ENCODE results near the gene USB1. TPM values are rescaled to one million over a fixed set of nuclear protein-coding genes. Genes with fewer than 3 reads are reported as not detected.

The USB1 gene
- total and polyA plus RNA-seq, 4 donors: 8.9 to 40.7 (median 28.3) TPM

DNA sequence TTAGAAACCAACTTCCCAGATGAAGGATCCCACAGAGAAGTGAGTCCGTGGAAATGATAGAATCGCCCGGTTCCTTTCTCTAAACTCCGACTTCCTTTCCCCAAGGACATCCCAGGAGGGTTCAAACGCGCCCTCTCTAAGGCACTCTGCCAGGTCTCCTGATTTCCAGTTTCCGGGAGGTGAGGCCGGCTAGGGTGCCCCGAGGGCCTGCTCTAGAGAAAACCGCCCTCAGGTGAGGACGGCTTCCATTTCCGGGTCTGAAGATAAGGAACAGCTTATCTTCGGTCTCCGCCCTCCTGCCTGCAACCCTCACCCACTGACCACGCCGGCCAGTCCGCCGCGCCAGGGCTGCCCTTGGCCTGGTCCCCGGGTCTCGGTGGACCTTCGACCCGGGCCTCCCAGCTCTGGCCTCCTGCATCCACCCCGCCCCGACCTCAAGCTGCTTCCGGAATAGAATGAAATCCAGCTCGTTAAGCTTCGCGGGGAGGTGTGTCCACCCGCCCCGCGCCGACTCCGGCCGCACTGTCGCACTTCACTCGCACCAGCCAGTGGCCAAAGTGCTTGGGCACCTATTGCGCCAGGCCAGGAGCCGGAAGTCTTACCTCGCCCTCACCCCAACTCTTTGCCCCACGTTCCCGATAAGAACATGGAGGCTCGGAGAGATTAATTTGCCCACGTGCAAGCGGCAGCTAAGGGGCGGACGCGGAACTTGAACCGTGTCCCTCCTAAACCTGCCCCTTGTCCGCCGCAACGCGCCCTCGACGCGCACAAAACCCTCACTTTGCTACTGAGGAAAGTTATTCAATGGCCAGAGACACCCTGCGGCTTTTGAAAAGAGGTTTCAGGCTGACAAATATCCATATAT lies 23.5 kb downstream of the USB1 start:
- peak overlapping the region; percentile 30 to 82 (median 78) for H3K4me3 ChIP-seq (ENCODE audit: low read depth in 1 of 3, low read length in 3 of 3)
- TF ChIP-seq HNF4G (IDR thresholded peaks at IDR 0.05) (peak; percentile 96), TAF1 (conservative IDR thresholded peaks at IDR 0.05) (peak; percentile 55), ATF3 (IDR thresholded peaks at IDR 0.05) (no peak), REST (IDR thresholded peaks at IDR 0.05) (peak; percentile 70), JUND (IDR thresholded peaks at IDR 0.05) (peak in 1 of 2 donors; percentile 74), YY1 (IDR thresholded peaks at IDR 0.05) (peak; percentile 78), NR2F2 (IDR thresholded peaks at IDR 0.05) (peak; percentile 83), GABPA (IDR thresholded peaks at IDR 0.05 in 1 of 2, conservative IDR thresholded peaks at IDR 0.05 in 1 of 2) (peak in 1 of 2 donors; percentile 81), SP1 (IDR thresholded peaks at IDR 0.05) (peak; percentile 98), HNF4A (conservative IDR thresholded peaks at IDR 0.05) (peak; percentile 94 to 98), FOXA1 (IDR thresholded peaks at IDR 0.05) (no peak), EGR1 (IDR thresholded peaks at IDR 0.05; ENCODE audit: low read depth in 2 of 2) (peak; percentile 59 to 86), FOXA2 (IDR thresholded peaks at IDR 0.05) (no peak), RXRA (IDR thresholded peaks at IDR 0.05) (peak; percentile 81 to 89), RAD21 (IDR thresholded peaks at IDR 0.05) (peak; percentile 19 to 54)
- TF ChIP-seq, protein P1, sequence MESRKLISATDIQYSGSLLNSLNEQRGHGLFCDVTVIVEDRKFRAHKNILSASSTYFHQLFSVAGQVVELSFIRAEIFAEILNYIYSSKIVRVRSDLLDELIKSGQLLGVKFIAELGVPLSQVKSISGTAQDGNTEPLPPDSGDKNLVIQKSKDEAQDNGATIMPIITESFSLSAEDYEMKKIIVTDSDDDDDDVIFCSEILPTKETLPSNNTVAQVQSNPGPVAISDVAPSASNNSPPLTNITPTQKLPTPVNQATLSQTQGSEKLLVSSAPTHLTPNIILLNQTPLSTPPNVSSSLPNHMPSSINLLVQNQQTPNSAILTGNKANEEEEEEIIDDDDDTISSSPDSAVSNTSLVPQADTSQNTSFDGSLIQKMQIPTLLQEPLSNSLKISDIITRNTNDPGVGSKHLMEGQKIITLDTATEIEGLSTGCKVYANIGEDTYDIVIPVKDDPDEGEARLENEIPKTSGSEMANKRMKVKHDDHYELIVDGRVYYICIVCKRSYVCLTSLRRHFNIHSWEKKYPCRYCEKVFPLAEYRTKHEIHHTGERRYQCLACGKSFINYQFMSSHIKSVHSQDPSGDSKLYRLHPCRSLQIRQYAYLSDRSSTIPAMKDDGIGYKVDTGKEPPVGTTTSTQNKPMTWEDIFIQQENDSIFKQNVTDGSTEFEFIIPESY (IDR thresholded peaks at IDR 0.05): no peak
- TF ChIP-seq, protein P2, sequence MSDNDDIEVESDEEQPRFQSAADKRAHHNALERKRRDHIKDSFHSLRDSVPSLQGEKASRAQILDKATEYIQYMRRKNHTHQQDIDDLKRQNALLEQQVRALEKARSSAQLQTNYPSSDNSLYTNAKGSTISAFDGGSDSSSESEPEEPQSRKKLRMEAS (IDR thresholded peaks at IDR 0.05): peak; percentile 52
- TF ChIP-seq, protein P3, sequence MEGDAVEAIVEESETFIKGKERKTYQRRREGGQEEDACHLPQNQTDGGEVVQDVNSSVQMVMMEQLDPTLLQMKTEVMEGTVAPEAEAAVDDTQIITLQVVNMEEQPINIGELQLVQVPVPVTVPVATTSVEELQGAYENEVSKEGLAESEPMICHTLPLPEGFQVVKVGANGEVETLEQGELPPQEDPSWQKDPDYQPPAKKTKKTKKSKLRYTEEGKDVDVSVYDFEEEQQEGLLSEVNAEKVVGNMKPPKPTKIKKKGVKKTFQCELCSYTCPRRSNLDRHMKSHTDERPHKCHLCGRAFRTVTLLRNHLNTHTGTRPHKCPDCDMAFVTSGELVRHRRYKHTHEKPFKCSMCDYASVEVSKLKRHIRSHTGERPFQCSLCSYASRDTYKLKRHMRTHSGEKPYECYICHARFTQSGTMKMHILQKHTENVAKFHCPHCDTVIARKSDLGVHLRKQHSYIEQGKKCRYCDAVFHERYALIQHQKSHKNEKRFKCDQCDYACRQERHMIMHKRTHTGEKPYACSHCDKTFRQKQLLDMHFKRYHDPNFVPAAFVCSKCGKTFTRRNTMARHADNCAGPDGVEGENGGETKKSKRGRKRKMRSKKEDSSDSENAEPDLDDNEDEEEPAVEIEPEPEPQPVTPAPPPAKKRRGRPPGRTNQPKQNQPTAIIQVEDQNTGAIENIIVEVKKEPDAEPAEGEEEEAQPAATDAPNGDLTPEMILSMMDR (IDR thresholded peaks at IDR 0.05; ENCODE audit: low read depth, low read length, missing input control): no peak
- H3K4me1 ChIP-seq (ENCODE audit: control insufficient read depth in 4 of 4, insufficient read depth in 4 of 4, low read length in 3 of 4): peaks cover 8 to 57% (median 45%) of the 10 kb centered on the region in 4 donors
- peaks cover 0 to 2% (median 0%) of the 10 kb centered on the region in 4 donors for H3K36me3 ChIP-seq (ENCODE audit: control insufficient read depth in 4 of 4, insufficient read depth in 3 of 4, low read depth in 1 of 4, low read length in 3 of 4)
- H3K9ac ChIP-seq (ENCODE audit: low read depth in 1 of 2, low read length in 2 of 2): peak overlapping the region in 1 of 2 donors; percentile 32
- peak overlapping the region; percentile 56 to 78 for H3K27ac ChIP-seq (ENCODE audit: low read depth in 1 of 2, low read length in 2 of 2)
- WGBS: 4% methylated on average over 57 of the region's 57 CpGs
- no peaks in the 10 kb centered on the region for H3K27me3 ChIP-seq (ENCODE audit: control insufficient read depth in 4 of 4, insufficient read depth in 4 of 4, low read length in 3 of 4)
- H3K9me3 ChIP-seq (ENCODE audit: control insufficient read depth in 4 of 4, low read length in 3 of 4): no peaks in the 10 kb centered on the region
- DNase-seq (ENCODE audit: low spot score): peak; percentile 67

Measured in liver (tissue), 9 donors.